GM10266 (cell line): Measurements from ENCODE around the gene DPP9.

Experiments used
- DNase-seq: peaks from one replicate; pipeline ENCODE4 v3.0.0; 2012; ENCODE audit errors: extremely low spot score
- TF ChIP-seq, protein P1 (sequence below): IDR thresholded peaks from 2 replicates; pipeline ENCODE4 v1.5.1; 2012; ENCODE audit warnings: mild to moderate bottlenecking, low read depth; ENCODE audit not compliant: control insufficient read depth, insufficient read depth; ENCODE audit errors: missing control alignments

DPP9 gene

GRCh38 chr19:4759388-4760284, 36.0 kb upstream of the DPP9 start:
- peak; percentile 95 for DNase-seq
- TF ChIP-seq, protein P1, sequence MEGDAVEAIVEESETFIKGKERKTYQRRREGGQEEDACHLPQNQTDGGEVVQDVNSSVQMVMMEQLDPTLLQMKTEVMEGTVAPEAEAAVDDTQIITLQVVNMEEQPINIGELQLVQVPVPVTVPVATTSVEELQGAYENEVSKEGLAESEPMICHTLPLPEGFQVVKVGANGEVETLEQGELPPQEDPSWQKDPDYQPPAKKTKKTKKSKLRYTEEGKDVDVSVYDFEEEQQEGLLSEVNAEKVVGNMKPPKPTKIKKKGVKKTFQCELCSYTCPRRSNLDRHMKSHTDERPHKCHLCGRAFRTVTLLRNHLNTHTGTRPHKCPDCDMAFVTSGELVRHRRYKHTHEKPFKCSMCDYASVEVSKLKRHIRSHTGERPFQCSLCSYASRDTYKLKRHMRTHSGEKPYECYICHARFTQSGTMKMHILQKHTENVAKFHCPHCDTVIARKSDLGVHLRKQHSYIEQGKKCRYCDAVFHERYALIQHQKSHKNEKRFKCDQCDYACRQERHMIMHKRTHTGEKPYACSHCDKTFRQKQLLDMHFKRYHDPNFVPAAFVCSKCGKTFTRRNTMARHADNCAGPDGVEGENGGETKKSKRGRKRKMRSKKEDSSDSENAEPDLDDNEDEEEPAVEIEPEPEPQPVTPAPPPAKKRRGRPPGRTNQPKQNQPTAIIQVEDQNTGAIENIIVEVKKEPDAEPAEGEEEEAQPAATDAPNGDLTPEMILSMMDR, result no peak

- TF ChIP-seq, protein P1, result no peak
- no peak for DNase-seq
Observed at GRCh38 chr19:4758659-4759058, 35.0 kb upstream of the DPP9 start.

- TF ChIP-seq, protein P1, result no peak
- no peak for DNase-seq
Observed at GRCh38 chr19:4758082-4758481, 34.4 kb upstream of the DPP9 start.

GRCh38 chr19:4755459-4755858, 31.8 kb upstream of the DPP9 start:
- TF ChIP-seq, protein P1, result no peak
- no peak for DNase-seq

GRCh38 chr19:4754248-4754647, 30.6 kb upstream of the DPP9 start:
- TF ChIP-seq, protein P1, result no peak
- no peak for DNase-seq

DNA sequence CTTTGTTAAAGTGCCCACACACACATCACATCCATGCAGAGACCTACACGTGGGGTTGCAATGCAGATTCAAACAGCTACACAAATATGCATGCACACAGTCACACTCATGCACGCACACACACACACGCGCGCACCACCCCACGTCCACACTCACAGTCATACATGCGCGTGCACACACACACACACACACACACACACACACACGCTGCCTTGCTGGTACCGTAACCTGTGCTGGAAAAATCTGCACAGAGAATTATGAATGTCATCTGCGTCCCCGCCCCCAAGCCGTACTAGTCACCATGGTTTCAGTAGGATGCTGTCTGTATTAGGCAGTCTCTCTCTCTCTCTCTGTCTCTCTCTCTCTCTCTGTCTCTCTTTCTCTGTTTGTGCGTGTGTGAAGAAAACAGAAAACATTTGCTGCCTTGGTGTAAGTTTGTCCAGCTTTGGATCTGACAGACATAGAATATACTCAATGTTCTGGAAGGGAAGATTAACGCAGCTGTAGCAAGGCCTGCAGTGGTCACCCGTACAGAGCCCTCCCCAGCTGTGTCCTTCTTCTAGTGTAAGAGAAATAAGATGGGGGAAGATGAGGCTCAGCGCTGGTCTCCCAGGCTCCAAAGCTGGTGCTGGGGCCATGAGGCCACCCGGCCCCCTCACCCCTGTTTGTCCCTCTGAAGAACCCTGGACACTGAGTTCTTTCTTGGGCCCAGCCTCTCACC, 26.4 kb upstream of the DPP9 start:
- TF ChIP-seq, protein P1, result no peak
- no peak for DNase-seq

DNA sequence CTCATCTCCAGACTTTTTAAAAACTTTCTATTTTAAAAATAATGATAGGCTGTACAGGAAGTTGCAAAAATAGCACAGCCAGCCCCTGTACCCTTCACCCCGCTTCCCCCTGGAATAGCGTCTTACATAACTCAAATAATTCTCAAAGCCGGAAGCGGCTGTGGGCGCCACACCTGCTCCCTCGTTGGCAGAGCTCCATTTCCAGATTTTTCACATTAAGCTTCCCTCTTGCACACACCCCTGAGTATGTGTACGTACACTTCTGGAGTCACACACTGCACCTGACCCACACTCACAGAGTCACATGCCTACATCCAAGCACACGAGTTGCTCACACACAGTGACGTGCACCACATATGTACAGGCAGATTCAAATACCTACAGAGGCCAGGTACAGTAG, 24.9 kb upstream of the DPP9 start:
- no peak for DNase-seq
- TF ChIP-seq, protein P1, result no peak
